Neural cell (in vitro differentiated cells): ENCODE measurements around the gene FRK.

Source experiments
- CTCF ChIP-seq: fragments of 450-650 bp; IDR thresholded peaks from 2 replicates; pipeline ENCODE4 v1.5.1; 2014; ENCODE audit warnings: antibody characterized with exemption, mild to moderate bottlenecking, moderate library complexity; ENCODE audit not compliant: poor library complexity, severe bottlenecking
- EP300 ChIP-seq: fragments of 450-650 bp; conservative IDR thresholded peaks from 2 replicates; pipeline ENCODE4 v1.6.1; 2014; ENCODE audit warnings: antibody characterized with exemption, mild to moderate bottlenecking, moderate library complexity; ENCODE audit not compliant: poor library complexity, severe bottlenecking
- EZH2 ChIP-seq: fragments of 200-600, 300-800 bp; shearing (Covaris generic), sonication (generic); IDR thresholded peaks from 2 replicates; pipeline ENCODE4 v1.6.1; 2014; ENCODE audit warnings: antibody characterized with exemption, low read length, borderline replicate concordance, mild to moderate bottlenecking; ENCODE audit not compliant: insufficient read depth, poor library complexity, severe bottlenecking
- MXI1 ChIP-seq: fragments of 450-650 bp; conservative IDR thresholded peaks from 2 replicates; pipeline ENCODE4 v1.6.1; 2014; ENCODE audit warnings: antibody characterized with exemption, mild to moderate bottlenecking; ENCODE audit not compliant: poor library complexity, severe bottlenecking
- SMC3 ChIP-seq: fragments of 450-650 bp; conservative IDR thresholded peaks from 2 replicates; pipeline ENCODE4 v1.6.1; 2014; ENCODE audit warnings: antibody characterized with exemption, mild to moderate bottlenecking, moderate library complexity; ENCODE audit not compliant: poor library complexity

DNA sequence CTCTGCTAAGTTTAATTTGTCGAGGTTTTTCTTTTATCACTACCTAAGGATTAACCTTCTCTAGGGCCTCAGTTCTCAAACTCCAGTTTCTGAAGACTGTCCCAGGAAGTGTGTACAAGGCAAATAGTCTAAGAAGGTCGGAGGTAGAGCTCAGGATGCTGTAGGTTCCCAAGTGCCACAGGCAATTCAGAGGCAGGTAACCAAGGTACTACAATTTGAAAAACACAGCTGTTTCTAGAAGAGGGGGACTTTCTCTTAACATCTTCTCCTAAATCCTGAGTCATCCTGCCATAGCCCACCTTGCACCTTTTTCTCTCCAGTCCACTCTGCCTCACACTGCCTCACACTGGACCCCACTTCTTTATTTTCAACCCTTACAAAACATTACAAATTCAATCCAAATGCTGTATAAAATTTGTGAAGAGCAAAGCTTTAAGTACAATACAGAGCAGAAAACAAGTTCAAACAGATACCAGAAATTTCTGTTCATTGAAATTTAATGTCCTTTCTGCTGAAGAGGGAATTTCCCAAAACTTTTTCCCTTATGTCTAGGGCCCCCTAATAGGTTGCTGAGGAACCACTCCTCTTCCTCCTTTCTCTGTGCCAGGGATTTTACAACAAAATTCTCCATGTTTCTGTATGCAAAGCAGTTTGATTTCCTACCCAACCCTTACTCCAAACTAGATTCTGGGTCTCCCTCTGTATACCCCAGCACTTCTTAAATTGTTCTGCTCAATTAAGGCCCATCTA is 43.0 kb downstream of the FRK start:
- TF ChIP-seq CTCF (no peak), MXI1 (no peak), EZH2 (no peak), SMC3 (no peak), EP300 (no peak)
